Activated gamma-delta T cell treated with anti-CD3 and anti-CD28 coated beads, Interleukin-2, amount 50 U/mL, for 16 hours (primary cell): ENCODE data around the gene RLN3.

ENCODE experiments used
- DNase-seq: peaks from one replicate; pipeline ENCODE4 v3.0.0-alpha.2; 2020; ENCODE audit warnings: low read depth

The RLN3 gene

GRCh38 chr19:14054099-14054498, 26.2 kb downstream of the RLN3 start:
- no peak for DNase-seq

DNA sequence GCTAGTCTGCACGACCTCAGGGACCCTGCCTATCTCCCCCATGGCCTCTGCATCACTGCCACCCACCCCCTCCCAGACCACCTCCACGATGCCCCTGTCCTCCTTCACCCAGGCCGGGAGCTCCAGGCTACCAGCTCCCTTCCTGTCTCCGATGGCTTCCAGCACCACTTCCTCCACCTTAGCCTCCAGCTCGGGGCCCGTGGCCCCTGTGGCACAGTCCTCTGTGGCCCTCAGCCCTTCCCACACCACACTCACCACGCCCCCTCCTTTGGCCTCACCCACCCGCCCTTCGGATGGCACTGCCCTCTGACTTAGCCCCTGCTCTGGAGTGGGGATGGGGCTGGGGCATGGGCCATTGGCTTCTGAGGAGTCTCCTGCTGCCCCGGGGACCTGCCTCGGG, 26.8 kb downstream of the RLN3 start:
- no peak for DNase-seq

- no peak for DNase-seq
These were observed 27.4 kb downstream of the RLN3 start for GRCh38 chr19:14055396-14055795.

DNA sequence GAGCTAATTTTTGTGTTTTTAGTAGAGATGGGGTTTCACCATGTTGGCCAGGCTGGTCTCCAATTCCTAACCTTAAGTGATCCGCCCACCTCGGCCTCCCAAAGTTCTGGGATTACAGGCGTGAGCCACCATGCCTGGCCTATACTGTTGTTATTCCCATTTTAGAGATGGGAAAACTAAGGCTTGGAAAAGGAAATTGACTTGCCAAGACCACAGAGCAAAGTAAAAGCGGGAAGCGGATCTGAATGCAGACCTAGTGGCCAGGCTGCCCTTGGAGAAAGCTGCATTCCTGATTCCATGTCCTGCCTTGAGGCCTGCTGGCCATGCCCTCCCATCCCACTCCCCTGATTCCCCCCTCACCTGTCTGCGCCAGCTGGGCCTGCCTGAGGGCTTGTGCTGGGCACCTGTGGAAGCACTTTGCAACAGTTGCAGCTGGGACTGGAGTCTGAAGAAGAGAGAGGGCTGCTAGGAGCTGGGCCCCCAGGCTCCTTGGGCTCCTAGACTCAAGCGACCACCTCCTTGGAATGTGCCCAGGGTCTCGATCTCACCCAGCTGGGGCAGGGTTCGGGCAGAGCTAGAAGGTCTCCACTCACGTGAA, 28.2 kb downstream of the RLN3 start:
- DNase-seq: no peak

- DNase-seq: no peak
These were observed 28.9 kb downstream of the RLN3 start for GRCh38 chr19:14056741-14057356.

- no peak for DNase-seq
These were observed 30.5 kb downstream of the RLN3 start for GRCh38 chr19:14058182-14059092.

DNA sequence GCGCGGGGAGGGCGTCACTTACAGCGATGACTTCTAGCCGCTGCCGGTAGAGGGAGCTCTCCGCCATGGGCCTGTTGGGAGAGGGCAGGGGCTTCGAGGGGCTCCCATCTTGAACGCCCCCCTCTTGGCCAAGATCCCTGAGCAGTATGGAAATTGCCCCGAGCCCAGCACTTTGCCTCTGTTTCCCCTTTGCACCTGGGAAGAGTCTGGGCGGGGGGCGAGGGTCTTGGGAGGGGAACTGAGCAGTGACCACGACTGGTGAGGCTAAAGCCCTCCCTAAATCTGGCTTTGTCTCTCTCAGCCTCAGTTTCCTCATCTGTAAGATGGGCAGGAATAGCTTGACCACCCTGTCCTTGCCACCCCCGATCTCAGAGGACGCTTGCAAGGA, 31.1 kb downstream of the RLN3 start:
- DNase-seq: peak; percentile 26

- DNase-seq: no peak
These were observed 31.8 kb downstream of the RLN3 start for GRCh38 chr19:14059652-14060155.

DNA sequence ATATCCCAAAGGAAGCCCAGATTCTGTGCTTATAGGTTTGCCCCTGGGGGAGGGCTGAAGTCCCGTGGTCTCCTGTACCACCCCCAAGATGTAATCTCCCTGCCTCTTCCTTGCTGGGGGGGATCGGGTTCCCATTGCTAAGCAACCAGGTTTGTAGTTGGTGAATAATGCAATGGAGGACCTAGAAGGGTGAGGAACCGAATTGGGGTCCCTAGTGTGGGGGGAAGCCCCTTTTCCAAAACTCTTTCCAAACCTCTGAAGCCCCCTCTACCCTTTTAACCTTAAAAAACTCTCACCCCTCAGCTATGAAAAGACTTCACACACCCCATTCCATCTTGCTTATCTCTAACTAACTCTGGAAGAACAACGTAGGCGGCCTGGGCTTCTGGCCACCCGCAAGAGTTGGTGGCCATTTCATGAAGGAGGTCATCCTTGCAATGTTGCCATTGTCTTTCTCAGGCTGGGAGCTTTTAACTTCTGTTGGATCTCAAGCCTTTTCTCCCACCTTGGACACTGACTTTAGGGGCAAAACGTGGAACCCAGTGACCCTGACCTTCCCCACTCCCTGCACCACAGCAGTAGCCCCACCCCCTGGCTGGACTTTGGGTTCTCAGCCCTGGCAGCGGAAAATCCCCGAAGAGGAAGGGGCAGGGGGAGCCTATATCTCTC, 33.3 kb downstream of the RLN3 start:
- no peak for DNase-seq

GRCh38 chr19:14061751-14062557, 34.0 kb downstream of the RLN3 start, which contains the start of gene PALM3:
Gene PALM3, minus strand, starts transcription at chr19:14062076. Its CDS starts 96 bp downstream, at chr19:14061980.
- DNase-seq: no peak

DNA sequence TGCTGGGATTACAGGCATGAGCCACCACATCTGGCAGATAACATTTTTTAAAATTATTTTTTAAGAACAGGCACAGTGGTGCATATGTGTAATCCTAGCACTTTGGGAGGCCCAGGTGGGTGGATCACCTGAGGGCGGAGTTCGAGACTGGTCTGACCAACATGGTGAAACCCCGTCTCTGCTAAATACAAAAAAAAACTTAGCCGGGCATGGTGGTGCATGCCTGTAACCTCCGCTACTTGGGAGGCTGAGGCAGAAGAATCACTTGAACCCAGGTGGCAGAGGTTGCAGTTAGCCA, 34.6 kb downstream of the RLN3 start:
- no peak for DNase-seq

- no peak for DNase-seq
These were observed 35.2 kb downstream of the RLN3 start for GRCh38 chr19:14063105-14063504.

DNA sequence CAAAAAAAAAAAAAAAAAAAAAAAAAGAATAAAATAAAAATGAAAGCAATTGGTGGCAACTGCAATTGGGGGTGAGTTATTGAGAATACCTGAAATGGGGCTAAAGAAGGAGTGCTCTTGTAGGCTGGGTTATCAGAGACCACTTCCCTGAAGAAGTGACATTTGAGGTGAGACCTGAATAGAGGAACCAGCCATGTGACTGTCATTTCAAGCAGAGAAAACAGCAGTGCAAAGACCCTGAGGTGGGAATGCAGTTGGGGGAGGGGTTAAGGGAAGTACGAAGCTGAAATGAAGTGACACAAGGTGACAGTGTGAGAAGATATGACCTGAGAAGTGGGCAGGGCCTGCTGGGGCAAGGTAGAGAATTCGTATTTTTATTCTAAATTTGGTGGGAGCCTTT, 38.2 kb downstream of the RLN3 start:
- no peak for DNase-seq

GRCh38 chr19:14070268-14071050, 42.5 kb downstream of the RLN3 start:
- no peak for DNase-seq

DNA sequence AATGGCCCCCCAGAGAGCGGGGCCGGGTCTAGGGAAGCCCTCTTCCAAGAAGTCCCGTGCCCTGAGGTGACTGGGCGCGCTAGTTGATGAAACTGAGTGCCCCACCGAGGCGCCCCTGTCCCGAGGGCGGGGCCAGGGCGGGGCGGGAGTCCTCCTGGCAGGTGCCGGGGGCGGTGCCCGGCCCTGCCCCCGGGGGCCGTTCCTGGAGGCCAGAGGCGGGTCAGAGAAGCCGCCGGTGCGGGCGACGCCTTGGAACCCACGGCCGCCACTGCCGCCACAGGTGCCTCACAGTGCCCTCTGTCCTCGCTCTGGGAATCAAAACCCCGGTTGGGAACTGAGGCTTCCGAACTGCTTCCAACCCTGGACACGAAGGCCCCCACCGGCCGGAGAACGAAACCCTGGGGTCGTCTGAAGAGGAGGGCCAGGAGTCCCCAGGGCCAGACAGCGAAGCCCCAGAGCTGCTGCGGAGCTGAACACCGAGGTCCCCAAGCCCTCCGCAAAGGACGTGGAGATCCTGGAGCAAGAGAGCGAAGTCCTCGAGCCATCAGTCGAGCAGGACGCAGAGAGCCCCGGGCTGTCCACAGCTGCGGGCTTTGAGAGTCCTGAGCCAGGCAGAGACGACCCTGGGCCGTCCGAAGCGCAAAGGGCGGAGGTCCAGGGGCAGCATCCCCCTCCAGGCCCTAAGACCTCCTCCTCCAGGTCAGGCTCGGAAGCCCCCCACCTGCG, 44.8 kb downstream of the RLN3 start, which contains the start of gene MISP3:
Gene MISP3 (plus strand): TSS at position 252 of the 726 bp plus-strand sequence. CDS start 524 bp downstream, outside the sequence.
- no peak for DNase-seq

DNA sequence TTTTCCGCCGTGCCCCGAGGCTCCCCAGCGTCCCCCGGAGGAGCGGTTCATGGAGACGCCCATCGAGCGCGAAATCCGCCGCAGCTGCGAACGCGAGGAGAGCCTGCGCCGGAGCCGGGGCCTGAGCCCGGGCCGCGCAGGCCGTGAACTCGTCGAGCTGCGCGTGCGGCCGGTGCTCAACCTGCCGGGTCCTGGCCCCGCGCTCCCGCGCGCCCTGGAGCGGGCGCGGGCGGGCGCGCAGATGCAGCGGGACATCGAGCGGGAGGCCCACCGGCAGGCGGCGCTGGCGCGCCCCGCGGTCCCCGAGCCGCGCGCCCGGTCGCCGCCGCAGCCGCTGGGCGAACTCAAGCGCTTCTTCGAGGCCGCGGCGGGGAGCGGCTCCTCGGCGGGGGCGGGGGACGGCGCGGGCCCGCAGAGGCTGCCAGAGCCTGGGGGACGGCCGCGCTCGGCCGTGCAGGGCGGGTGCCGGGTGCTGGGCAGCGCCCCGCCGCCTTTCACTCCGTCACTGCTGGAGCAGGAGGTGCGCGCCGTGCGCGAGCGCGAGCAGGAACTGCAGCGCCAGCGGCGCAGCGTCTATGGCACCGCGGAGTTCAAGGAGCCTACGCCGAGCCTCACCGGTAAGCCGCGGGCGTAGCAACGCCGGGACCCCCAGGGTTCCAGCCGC, 45.4 kb downstream of the RLN3 start:
- DNase-seq: peak; percentile 61

GRCh38 chr19:14073925-14074838, 46.2 kb downstream of the RLN3 start:
- DNase-seq: no peak

DNA sequence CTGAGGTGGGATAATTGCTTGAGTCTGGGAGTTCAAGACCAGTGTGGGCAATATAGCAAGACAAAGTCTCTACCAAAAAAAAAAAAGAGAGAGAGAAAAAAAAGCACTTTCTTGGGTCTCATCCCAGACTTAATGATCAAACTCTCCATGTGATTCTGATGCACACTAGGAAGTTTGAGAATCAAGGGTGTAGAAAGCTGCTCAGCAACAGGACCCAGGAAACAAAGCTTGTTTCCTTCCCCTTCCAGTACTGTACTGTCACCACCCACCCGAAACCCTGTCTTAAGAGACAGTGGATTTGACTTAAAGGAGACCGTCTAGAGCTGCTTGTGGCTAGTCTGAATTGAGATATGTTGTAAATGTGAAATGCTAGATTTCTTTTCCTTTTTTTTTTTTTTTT, 50.5 kb downstream of the RLN3 start:
- DNase-seq: no peak
